ENCODE data around the gene BCR.

GRCh38 chr22:23214398-23214797, 34.1 kb downstream of the BCR start:
- no peak for TF ChIP-seq CTCF (IDR thresholded peaks at IDR 0.05; ENCODE audit: low read depth, low read length, poor library complexity, severe bottlenecking)
- no peak for TF ChIP-seq EZH2phosphoT487 (IDR thresholded peaks at IDR 0.05; ENCODE audit: borderline replicate concordance, low read length)

Measured in DOHH2 (cell line).